HG03460 (cell line): ENCODE measurements around the gene KCNJ6.

Experiments
- ATAC-seq: cut with Tn5 transposase; IDR thresholded peaks from one replicate; pipeline ENCODE4 v1.9.1; 2021; ENCODE audit not compliant: unreplicated experiment

Gene KCNJ6

GRCh38 chr21:37907076-37907475 is 9.2 kb downstream of the KCNJ6 start:
- ATAC-seq, result no peak

DNA sequence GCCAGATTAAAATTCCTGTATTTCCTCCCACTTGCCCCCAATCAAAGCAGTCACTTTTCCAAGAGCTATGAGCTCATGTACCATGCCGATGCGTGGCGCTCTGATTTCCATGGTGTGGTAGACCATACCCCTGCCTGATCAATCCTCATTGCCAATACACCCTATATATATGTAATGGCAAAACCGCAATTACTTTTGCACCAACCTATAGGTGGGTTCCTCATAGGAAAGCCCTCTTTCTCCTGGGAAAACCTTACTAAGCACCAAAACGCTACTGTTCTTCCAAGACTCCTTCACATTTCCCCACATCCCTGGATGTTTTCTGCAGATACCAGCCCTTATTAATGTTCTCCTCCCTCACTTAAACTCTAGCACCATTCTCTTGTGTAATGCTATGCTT is 11.0 kb downstream of the KCNJ6 start:
- ATAC-seq, result no peak

- ATAC-seq, result no peak
Observed at GRCh38 chr21:37904856-37905255, 11.4 kb downstream of the KCNJ6 start.

DNA sequence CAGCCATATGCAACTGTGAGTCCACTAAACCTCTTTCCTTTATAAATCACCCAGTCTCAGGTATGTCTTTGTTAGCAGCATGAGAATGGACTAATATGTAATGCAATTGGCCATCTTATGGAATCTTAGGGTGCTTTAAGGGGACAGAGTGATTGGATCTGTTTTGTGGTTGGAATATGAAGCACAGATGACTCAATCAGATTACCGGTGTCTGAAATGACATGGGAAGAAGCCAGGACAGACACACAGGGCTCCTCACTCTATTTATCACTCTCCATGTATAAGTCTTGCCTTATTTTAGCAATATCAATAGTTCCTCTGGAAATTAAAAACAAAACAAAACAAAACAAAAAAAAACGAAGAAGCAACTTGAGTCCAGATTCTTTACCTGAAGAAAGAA is 12.9 kb downstream of the KCNJ6 start:
- ATAC-seq, result no peak

DNA sequence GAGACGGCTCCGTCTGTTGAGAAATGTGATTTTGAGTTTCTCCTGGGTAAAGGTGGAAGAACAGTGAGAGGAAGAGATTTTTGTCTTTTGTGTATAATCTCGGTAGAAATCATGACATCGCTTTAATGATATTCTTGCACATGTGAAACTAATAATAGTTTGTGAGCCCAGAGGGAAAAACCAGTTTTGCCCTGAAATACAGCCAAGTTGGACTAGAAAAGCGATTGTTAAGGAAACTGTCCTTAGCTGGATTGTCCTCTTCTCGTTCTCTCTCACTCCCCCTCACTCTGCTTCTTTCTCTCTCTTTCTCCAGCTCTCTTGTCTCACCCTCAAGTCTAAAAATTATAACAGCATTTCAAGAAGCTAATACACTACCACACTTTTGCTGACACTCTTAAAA is 17.1 kb downstream of the KCNJ6 start:
- ATAC-seq, result no peak

GRCh38 chr21:37896788-37897187 is 19.5 kb downstream of the KCNJ6 start:
- ATAC-seq, result no peak

DNA sequence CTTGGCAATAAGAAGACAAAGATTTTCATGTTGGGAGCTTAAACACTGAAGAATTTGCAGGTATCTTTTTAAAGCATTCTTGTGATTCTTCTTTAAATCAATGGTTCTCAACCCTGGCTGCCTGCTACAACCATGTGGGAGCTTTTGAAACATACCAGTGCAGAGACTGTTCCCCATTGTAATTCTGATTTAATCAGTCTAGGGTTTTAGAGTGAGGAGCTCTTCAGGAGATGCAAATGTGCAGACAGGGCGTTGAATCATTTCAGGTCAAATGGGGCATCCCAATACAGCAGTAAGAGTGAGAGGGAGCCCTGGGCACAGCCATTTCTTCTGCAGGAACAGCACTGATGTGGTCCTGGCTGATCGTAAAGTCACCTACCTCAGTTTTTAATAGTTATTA is 24.3 kb downstream of the KCNJ6 start:
- ATAC-seq, result no peak

DNA sequence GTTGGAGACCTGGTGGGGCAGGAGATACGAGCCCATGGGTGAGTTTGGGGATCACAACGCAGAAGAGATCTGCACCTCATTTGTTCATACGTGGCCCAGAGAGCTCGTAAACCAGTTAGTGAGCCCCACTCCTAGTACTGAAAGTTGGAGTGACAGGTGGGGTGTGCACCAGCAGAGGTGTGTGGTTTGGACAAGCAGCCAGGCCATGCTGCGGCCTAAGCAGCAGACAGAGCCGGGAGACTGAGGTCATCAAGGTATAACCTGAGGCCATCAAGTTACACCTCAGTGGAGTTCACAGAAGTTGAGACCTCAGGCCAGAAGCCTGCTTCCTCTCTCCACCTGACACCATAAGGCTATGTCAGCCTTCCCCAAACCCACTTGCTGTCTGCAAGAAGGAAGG is 27.6 kb downstream of the KCNJ6 start:
- no peak for ATAC-seq

GRCh38 chr21:37886726-37887299 is 29.4 kb downstream of the KCNJ6 start:
- ATAC-seq, result no peak

GRCh38 chr21:37886120-37886519 is 30.1 kb downstream of the KCNJ6 start:
- ATAC-seq, result no peak

DNA sequence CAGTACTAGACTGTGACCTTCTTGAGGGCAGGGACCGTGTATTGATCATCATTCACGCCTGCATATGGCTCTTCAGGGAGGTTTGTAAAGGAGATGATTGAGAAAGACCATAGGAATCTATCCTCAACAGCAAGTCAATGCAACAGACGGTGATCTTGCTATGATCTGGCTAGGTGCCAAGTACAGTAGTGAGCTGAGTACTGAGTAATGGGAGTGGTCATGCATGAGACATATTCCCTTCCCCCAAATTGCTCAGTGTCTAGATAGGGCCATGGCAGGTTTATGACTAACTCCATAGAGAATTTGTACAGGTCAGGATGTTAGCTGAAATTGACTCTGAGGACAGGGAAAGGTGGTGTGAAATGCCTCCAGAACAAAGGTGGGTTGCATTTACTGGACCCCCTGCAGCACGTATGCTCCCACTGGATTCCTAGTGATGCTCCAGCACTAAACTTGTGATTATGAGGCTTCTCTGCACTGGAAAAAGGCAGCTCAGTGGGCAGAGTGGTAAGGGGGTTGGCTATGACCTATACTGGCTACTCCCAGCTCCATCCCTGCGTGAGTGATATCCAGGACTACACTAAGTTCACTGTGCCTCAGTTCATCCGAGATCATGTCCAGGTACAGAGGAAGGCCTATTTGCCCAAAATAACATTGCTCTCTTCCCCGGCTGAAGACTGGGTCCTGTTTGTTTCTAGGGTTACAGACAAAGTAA is 37.2 kb downstream of the KCNJ6 start:
- ATAC-seq, result no peak

- no peak for ATAC-seq
Observed at GRCh38 chr21:37877888-37878684, 38.2 kb downstream of the KCNJ6 start.

- no peak for ATAC-seq
Observed at GRCh38 chr21:37877171-37877570, 39.1 kb downstream of the KCNJ6 start.

DNA sequence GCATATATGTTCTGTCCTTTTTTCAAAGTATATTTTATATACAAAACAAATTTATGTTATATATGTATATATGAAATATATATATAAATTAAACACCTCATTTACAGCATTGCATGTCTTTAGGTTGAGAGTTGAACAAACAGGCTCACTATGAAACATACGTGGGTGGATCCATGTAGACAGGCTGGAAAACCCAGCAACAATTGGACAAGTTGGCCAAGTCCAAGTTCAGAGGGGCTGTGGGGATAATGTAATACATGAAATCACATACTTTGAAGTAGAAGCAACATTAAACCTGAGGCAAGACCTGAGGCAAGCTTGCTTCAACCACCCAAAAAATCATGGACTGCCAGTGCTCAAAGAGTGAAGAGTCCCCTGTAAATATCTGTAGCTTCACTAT is 39.7 kb downstream of the KCNJ6 start:
- no peak for ATAC-seq

DNA sequence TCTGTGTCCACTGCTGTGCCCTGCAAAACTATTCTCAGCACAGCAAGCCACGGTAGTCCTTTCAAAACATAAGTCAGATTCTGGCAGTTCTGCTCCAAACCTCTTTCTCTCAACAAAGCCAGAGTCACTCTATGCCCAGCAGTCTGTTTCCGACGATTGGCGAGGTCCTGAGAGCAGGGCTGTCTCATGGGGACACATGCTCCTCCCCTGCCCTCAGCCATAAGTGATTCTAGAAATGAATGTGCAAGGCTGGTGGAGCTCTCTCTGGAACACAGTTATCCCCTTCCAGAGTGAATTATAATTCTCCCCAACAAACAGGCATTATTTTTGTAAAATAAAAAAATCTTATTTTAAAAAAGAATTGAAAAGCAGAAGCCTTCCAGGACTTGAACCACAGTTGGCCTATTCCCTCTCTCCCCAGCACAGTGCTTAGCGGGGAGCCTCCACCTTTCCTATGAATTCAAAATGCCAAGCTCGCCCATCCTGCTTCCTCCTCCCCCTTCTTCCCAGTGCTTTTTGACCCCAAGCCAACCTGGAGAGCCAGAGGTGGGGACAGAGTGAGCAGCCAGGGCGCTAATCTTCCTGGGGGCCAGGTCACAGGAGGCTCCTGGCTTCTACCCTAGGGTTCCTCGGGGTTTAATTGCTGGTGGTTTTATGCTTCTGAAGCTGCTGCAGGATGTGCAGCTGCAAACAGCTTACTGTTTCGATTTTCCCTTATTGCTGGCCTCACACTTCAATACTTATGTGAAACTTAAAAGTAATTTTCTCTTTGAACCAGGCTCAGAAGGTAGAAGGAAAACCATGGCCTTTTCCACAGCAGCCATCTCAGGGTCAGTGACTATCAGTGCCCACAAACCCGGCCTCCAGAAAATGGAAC is 41.1 kb downstream of the KCNJ6 start:
- no peak for ATAC-seq

- ATAC-seq, result no peak
Observed at GRCh38 chr21:37874481-37874880, 41.8 kb downstream of the KCNJ6 start.

- no peak for ATAC-seq
Observed at GRCh38 chr21:37873655-37874054, 42.6 kb downstream of the KCNJ6 start.

GRCh38 chr21:37871121-37871862 is 45.0 kb downstream of the KCNJ6 start:
- ATAC-seq, result no peak

GRCh38 chr21:37870221-37870620 is 46.0 kb downstream of the KCNJ6 start:
- ATAC-seq, result no peak

DNA sequence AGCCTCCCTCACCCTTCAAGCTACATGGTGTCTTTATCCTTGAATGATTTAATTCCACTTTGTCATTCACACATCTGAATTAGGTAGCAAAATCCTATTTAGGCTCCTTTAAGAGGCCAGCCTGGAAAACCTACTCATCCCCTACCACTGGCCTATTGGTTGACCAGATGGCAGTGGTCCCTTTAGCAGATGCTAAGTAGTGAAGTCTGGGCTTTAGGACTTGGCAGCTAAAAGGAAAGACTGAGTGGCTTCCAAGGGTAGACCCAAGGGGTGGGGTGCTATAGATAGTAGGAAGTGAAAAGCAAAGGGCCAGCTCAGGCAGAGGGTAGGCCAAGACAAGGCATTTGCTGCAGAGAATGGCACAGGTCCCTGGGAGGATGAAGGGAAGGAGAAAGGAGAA is 46.6 kb downstream of the KCNJ6 start:
- ATAC-seq, result no peak
